KG1 (cell line): Measurements from ENCODE around the gene RSPH4A.
A peak's percentile ranks its signal among the peaks of the same experiment; 100 is the strongest.
"Not testable (repeated sequence)": the region's sequence is repeated elsewhere in the genome, so short reads cannot be mapped to it uniquely, and the experiment has no call there.

Experiments
- DNase-seq: peaks from one replicate; lab custom pipeline; 2025; lab: John Stamatoyannopoulos, UW

The RSPH4A gene

GRCh38 chr6:116629563-116629981 is 13.3 kb downstream of the RSPH4A start:
- no peak for DNase-seq

- no peak for DNase-seq
These were observed 15.2 kb downstream of the RSPH4A start for GRCh38 chr6:116631379-116631990.

DNA sequence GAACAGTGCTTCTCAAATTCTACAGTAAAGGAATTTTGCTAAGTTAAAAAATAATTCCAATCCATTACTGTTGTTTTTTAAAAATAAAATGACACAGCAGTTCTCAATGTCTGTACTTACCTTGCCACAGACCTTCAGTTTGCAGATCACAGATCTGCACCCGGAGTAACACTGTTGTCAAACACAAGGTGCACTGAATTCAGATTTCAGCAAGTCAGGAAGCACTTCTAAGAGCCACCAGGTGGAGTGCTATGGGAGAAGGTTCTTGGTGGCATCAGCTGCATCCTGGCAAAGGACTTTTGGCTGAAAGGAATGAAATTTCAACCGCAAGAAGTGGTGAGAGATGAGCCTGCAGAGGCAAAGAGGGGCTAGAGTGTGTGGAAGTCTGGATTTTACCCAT is 17.4 kb downstream of the RSPH4A start:
- DNase-seq: no peak

GRCh38 chr6:116648156-116648555 is 31.9 kb downstream of the RSPH4A start:
- no peak for DNase-seq

GRCh38 chr6:116649129-116649528 is 32.9 kb downstream of the RSPH4A start:
- DNase-seq: no peak

DNA sequence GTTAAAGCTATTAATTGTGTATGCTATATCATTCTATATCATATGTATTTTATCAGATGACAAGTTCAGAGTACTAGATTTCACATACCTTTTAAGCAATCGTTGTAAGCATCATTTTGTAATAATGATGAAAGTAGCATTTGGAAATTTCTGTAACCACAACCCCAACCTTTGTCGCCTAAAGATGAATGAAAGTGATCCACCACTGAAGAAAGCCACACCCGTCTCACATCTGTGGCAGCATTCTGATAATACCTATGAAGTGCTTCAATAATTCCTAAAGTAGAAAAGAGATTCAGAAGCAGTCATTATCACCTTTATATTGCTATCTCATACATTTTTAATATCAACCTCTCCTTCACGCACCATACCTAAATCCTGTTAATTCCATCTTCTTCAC is 35.6 kb downstream of the RSPH4A start:
- DNase-seq: no peak

GRCh38 chr6:116661594-116661993 is 45.3 kb downstream of the RSPH4A start:
- DNase-seq: no peak

DNA sequence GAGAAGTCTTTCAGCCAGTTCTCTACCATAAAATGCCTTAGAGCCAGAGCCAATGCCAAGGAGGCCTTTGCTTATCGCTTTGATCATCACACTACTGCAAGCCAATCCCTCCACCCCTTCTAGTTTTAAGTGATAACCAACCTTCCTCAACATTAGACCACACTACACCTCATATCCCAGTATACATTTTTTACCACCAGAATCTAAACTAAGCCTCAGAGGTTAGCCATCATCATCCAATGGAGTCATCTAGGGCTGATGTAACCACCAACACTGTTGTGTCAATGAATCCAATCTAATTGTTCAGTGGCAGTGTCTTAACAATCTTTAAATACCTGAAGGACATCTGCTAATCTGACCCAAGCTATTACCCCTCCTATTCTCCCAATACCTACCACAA is 45.9 kb downstream of the RSPH4A start:
- DNase-seq: no peak

GRCh38 chr6:116663308-116663707 is 47.0 kb downstream of the RSPH4A start:
- no peak for DNase-seq

GRCh38 chr6:116664169-116664568 is 47.9 kb downstream of the RSPH4A start:
- not testable (repeated sequence) for DNase-seq

- no peak for DNase-seq
These were observed 49.2 kb downstream of the RSPH4A start for GRCh38 chr6:116665464-116665863.

DNA sequence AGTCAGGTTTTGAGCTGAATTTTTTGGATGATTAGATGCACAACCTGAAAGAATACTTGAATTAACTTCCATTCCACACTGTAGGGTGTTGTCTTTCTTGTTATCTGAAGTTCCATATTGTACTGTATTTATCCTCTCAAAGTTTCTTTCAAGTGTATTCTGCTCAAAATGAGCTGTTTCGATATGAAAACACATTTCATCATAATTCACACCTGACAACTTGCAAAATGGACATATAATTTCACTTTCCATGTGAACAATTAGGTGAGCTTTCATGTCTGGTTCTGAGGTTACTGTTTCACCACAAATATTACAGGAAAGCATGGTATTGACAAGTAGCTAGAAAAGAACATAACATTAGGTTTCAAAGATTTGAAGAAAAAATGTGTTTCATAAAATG is 50.6 kb downstream of the RSPH4A start:
- DNase-seq: no peak

- DNase-seq: peak; percentile 44
These were observed 51.3 kb downstream of the RSPH4A start for GRCh38 chr6:116667623-116668022.

DNA sequence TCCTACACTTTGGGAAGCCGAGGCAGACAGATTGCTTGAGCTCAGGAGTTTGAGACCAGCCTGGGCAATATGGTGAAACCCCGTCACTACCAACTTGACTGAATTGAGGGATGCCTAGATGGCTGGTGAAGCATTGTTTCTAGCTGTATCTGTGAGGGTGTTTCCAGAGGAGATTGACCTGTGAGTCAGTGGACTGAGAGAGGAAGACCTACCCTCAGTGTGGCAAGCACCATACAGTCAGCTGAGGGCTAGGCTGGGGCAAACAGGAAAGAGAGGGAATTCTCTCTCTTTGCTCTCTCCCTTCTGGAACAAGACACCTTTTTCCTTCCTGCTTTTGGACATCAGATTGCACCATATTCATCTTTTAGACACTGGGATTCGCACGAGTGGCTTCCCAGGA is 56.0 kb downstream of the RSPH4A start:
- DNase-seq: no peak

DNA sequence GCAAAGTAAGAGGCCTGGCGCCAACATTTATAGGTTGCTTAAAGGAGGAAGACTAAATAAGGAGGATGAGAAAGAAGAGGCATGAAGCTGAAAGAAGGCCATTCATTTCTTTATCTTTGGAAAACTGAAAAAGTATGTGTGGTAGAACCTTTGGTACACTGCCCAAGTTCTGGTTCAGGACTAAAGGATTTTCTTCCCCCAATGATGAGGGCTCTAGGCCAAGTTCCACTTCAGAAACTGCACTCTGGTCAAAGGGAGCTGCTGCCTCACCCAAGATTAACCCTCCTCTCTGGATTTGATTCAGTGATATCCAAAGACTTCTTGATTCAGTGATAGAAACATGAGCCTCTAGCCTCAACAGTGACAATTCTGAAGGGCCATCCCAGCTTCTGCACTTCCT is 59.7 kb downstream of the RSPH4A start:
- no peak for DNase-seq

DNA sequence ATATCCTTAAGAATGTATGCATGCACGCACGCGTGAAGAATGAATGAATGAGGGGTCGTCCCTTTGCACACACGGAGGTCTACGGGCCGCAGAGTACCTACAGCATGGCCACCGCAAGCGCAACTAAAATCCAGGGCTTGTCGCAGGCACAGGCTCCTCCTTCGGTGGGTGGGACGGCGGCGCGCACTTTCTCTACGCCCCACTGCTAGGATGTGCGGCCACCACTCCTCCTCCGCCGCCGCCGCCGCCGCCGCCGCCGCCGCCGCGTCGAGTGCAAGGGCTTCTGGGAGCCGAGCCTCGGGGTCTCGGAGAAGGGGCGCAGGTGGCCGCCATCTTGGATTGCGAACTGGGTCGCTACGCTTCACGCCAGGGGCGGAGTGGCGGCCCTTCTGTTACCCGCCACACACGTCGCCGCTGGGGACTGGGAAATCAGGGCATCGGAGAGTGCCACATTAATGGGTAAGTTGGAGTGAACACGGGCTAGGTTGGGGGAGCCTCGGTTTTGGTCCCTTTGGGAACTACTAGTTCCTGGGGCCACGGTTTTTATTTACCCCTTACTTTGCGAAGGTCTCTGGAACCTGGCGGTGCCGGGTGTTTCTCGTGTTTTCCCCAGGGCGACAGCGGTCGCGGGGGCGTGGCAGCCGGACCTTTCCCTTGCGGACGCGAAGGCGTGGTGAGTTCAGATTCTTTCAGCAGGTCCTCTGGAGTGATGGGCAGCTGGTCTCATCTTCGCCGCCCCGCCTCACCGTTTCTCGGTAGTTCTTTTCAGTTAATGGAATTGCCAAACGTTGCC is 64.8 kb downstream of the RSPH4A start, which contains the start of gene KPNA5:
TSS of gene KPNA5 (plus strand) at position 332 of the 793 bp plus-strand sequence. CDS start at position 456, 124 bp downstream.
- DNase-seq: peak; percentile 92

DNA sequence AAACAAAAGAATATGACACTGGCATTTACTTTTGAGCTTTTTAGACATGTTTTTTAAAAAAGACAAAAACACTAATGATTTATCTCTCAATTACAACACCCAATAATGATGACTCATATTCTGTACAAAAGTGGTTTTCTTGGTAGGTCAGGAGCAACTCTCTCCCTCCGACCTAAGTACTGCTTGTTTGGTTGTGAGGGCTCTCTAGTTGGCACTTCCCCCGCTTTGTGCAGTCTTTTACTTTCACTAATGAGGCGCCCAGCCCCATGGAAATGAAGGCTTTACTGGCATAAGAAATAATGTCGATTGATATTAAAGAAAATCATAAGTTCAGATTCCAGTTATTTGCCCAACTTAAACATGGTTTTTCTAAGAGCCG is 66.0 kb downstream of the RSPH4A start:
- DNase-seq: peak; percentile 50
